Activated CD8-positive, alpha-beta memory T cell treated with anti-CD3 and anti-CD28 coated beads for 36 hours (primary cell): Measurements from ENCODE around the gene SF1. TPM values are rescaled to one million over a fixed set of nuclear protein-coding genes. Genes with fewer than 3 reads are reported as not detected.

Experiments
- CTCF ChIA-PET: fragments of 350-600 bp; sonication (Branson Sonifier 250); formaldehyde crosslinking; loops from one replicate; lab custom pipeline; 2021; ENCODE audit warnings: antibody characterized with exemption; lab: Charles Lee
- POLR2A ChIA-PET: fragments of 350-600 bp; sonication (Branson Sonifier 250); formaldehyde crosslinking; loops from one replicate; lab custom pipeline; 2021; ENCODE audit warnings: antibody characterized with exemption; lab: Charles Lee
- total RNA-seq, 2 experiments: library from RNA; stranded (reverse); gene quantifications; one replicate each; pipeline ENCODE4 v1.2.3, GENCODE V29; 2021

SF1 gene
- total RNA-seq, 2 experiments from 2014 or later = 399 to 402 TPM

DNA sequence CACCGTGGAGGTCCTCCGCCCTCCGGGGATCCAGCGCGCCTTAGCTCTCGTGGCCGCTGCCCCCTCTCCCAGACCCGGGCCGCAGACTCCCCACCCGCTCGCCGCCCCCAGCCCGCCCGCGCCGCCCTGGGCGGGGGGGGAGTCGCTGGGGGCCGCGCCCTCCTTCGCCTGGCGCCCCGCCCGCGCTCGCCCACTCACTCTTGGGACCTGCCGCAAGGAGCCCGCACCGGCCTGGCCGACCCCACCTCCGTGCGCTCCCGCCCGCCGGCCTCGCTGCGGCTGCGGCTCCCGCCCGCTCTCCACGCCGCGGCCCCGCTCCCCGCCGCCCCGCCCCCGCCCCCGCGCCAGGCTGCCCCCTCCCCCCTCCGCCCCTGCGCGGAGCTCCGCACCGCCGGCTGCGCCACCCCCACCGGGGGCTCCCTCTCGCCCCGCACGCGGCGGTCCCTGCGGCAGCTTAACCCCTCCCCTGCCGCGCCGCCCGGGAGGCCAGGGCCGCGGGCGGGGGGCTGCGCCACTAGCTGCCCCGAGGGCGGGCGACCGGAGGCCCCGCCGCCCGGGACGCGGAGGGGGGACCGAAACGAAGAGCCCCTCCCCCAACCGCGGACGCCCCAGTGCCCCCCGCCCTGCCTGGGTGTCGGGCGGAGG lies 33.7 kb downstream of the SF1 start:
- CTCF ChIA-PET = interaction anchor here (0.6 to 4.4 kb wide), 13 partner anchors 8 to 883 kb away, joined by 3 to 36 read pairs (median 4); partner anchors contain the start of genes PYGM and SF1

DNA sequence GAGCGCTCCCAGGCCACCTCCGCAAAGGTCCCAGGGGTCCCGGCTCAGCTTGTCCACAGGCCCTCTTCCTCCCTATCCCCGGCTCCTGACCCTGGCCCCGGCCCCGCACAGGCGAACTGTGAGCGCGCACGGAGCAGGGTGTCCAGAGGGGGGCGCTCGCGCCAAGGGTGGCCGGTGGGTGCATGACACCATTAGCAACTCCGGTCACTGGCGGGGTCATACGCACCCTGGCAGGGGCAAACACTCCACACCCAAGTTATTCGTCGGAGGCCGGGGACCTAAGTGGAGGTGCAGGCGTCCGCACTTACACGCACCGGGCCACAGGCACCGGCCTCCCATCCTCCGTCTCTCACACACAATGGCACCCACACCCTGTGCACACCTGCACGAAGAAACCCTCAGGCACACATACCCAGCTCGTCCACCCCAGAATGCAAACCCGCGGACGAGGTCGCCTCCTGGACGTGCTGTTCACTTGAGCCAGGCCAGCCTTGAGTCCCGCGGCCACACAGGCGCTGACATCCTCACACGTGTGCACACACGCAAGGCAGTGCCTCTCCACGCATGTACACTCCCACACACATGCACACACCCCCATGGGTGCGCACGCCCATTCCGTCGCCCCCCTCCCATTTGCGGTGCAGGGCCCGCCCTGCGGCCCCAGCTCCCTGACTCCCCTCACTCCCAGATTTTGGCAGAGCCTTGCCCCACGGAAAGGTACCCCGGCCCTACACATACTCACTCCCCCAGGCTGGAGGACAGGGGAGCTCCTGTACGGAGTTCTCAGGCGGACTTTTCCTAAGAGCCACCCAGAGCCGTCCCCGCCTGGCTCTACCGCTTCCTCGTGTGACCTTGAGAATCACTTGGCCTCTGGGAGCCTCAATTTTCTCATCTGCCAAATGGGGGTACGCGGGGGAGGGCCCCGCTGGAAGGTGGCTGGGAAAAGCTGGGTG lies 34.5 kb downstream of the SF1 start, which contains the start of gene RASGRP2:
Gene RASGRP2, minus strand, starts transcription at position 552 of the 953 bp plus-strand sequence. CDS start 1,276 bp downstream, outside the sequence.
- ChIA-PET CTCF (interaction anchor here (0.6 to 4.4 kb wide), 20 partner anchors 8 to 1810 kb away, joined by 3 to 36 read pairs (median 4); partner anchors contain the start of genes PYGM and SF1), POLR2A (interaction anchor here (1.9 to 2.1 kb wide), 2 partner anchors 16 to 20 kb away, joined by 4 to 8 read pairs; partner anchors contain the start of gene PYGM)

More for the DNA sequence above, 33.7 kb downstream of the SF1 start:
- POLR2A ChIA-PET = interaction anchor here (1.9 to 2.1 kb wide), 2 partner anchors 16 to 19 kb away, joined by 4 to 8 read pairs; partner anchors contain the start of gene PYGM

DNA sequence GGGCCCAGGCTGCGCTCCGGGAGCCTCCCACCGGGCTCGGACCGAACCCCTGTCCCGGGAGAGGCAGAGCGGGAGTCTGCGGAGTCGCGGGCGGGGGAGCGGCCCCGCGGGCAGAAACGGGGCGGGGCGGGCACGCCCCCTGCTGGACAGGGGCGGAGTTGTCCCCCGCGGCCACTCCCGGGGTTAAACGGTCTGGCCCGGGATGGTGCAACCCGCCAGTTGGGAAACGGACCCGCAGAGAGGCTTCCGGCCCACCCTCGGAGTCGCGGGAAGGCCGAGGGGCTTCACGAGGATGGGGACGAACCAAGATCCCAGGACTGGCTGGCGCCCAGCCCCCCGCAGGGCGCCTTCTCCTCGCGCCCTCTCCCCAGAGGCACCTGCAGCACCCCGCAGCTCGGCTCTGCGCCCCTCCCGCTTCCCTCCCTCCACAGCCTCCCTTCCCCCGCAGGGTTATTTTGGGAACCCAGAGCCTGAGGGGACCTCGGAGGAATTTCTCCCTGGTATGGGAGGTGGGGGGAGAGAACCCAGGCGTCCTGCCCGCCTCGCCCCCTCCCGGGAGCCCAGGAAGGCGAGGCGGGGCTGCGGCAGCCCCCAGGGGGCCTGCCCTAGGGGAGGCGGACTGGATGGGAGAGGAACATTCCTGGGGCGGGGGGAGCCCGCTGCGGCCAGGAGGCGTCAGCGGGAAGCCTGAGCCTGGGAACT lies 35.3 kb downstream of the SF1 start:
- POLR2A ChIA-PET = interaction anchor here (1.9 to 2.1 kb wide), 2 partner anchors 17 to 21 kb away, joined by 4 to 8 read pairs; partner anchors contain the start of gene PYGM
- CTCF ChIA-PET = interaction anchor here (0.6 to 4.4 kb wide), 19 partner anchors 8 to 1811 kb away, joined by 3 to 36 read pairs (median 4); partner anchors contain the start of gene PYGM

DNA sequence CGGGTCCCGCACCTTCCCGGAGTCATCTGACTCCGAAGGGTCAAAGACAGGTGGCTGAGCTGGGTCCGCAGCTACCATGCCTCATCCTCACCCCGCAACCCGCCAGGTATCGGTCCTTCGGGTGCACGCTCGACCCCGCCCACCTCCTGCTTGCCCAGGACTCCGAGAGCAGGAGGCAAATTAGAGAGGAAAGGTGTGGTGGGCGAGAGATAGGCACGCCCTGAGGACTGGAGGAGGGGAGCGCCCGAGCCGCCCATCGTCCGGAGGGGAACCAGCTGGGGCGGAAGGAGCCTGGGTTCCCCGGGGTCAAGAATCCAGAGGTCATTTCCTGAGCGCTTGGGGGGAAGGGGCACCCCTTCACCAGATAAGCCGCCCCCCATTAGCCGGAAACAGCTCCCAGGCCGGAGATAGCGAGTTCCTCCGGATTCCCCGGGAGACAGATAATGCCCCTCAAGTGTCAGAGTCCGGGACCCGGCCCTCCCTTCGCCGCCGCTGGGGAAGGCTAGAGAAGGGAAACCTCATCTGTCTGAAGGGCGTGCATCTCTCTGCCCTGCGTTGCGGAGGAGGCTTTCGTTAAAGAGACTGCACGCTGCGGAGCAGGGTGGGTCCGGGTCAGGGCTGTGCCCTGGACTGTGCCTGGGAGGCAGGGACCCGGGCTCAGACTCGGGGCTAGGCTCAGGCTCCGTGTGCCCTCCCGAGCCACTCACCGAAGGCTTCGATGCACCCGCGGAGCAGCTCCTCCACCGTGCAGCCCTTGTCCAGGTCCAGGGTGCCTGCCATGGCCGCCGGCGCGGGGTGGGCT lies 36.1 kb downstream of the SF1 start:
- CTCF ChIA-PET = interaction anchor here (0.6 to 4.4 kb wide), 15 partner anchors 7 to 293 kb away, joined by 3 to 36 read pairs (median 4); partner anchors contain the start of gene PYGM
- POLR2A ChIA-PET = interaction anchor here (0.6 kb wide), 1 partner anchor 61 kb away, joined by 3 read pairs; the partner anchor contains the start of gene MAP4K2

DNA sequence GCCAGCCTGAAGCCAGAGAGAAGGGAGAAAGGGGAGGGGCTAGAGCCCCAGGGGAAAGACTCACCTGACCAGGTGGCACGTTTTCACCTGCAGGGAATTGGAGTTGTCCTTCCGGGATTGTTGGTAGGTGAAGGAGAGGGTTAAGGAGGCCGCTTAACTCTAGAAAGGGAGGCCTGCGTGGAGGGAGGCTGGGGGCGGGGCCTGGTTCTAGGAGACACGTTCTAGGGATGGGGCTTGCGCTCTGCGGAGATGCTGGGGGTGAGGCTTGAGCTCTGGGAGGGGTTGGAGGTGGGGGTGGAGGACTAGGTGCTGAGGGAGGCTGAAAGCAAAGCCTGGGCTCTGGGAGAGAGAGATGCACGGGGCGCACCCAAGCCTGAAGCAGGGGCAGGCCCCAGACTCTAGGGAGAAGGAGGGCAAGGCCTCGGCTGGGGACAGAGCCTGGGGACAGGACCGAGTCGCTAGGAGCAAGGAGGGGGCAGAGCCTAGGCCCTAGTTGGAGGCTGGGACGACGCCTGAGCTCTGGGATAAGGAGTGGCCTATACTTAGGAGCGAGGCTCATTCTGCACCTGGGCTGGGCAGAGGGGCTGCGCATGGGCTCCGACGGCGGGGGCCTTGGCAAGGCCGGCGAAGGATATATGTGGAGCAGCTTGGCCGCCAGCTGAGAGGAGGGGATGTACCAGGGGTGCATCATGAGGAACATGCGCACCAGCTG lies 36.8 kb downstream of the SF1 start:
- POLR2A ChIA-PET = interaction anchor here (0.6 kb wide), 1 partner anchor 61 kb away, joined by 3 read pairs; the partner anchor contains the start of gene MAP4K2
- CTCF ChIA-PET = interaction anchor here (0.6 to 4.4 kb wide), 8 partner anchors 16 to 292 kb away, joined by 3 to 36 read pairs (median 4); no protein-coding TSS in a partner anchor

DNA sequence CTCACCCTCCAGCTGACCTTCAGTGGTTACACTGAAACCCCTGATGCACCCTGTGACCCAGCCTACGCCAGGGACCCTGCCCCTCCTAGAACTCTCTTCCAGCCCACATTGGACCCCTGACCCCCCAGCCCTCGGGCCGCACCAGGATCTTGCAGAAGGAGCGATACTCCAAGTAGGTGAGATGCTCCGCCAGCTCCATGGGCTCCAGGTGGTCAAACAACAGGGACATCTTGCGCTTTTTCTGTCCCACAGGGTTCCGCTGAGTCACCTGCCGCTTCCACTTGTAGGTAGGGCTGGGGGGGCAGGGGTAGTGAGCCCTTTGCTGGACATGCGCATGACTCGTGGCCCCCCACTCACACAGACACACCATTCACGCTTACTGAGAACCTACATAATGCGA lies 38.5 kb downstream of the SF1 start:
- ChIA-PET CTCF (interaction anchor here (1.8 kb wide), 1 partner anchor 51 kb away, joined by 6 read pairs; no protein-coding TSS in a partner anchor), POLR2A (no interaction called here)

DNA sequence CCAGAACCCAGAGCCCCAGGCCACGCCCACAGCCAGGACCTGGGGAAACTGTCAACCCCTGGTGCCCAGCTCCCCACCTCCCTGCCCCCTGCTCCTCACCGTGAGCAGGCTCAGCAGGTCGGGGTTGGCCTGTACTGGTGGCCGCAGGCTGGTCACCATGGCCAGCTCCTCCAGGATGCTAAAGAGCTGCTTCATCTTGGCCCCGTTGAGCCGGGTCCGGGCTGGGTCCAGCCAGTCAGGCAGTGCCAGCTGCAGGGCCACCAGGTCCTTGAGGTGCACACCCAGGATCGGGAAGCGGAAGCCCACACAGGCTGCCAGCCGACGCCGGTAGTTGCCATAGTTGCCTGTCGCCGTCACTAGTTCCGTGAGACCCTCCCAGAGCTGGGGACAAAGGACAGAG lies 41.7 kb downstream of the SF1 start:
- CTCF ChIA-PET = interaction anchor here (0.6 to 1.1 kb wide), 3 partner anchors 8 to 806 kb away, joined by 3 to 5 read pairs (median 3); partner anchors contain the start of gene RASGRP2
- POLR2A ChIA-PET = no interaction called here

DNA sequence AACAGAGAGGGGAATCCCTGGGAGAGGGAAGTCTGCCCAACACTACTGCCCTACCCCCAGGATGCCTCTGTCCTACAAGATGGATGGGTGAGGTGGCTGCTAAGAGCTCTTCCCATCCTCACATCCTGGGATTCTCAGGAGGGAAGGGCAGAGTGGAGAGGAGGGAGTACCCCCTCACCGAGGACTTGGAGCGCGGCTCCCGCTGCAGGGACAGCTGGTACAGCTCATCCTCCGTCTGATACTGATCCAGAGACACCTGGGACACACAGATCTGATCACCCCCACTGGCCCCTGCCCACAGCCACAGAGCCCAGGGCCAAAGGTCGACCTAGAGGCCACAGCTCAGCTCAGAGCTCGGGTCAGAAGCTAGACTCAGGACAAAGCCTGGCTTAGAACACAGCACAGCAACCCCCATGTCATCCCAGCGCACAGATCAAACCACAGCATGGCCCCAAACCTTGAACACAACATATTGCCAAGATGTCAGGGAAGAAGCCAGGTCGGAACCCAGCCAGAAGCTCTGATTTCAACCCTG lies 42.5 kb downstream of the SF1 start:
- ChIA-PET POLR2A (interaction anchor here (0.6 kb wide), 1 partner anchor 43 kb away, joined by 4 read pairs; no protein-coding TSS in a partner anchor), CTCF (interaction anchor here (0.8 to 4.0 kb wide), 3 partner anchors 7 to 47 kb away, joined by 3 to 18 read pairs (median 6); partner anchors contain the start of gene RASGRP2)

DNA sequence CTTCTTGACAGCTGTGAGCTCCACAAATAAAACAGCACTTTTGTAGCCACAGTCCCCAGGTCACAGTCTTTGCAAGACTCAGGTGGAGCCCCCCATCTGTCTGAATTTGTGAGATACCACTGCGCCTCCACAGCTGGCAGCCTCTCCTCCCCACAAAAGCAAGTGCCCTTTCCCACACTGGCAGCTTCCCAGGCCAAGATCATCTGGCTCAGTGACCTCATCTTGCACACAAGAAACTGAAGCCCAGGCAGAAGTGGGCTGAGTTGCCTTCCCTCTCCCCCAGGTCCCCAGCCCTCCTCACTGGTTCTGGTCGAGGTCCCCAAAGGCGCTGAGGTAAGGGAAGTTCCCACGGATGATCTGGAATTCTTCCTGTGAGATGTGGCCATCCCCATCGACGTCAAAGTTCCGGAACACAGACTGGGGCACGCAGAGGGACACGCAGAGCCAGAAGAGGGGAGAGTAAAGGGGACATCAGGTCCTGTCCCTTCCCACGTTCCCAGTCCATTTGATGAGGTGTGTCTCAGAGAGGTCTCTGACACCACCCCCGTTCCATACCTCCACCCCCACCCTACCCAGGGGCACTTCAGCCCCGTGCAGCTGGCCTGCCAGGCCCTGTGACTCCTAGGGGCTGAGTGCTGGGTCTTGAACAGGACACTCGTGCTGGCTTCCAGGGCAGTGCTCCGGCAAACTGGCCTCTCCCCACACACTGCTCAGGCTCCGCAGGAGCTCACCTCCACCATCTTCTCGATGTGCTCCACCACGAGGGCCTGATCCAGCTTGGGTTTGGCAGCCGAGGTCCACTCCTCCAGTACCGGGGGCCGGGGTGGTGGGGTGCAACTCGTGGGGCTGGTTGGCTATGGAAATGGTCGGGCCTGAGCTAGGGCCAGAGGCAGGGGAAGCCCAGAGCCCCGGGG lies 43.3 kb downstream of the SF1 start:
- ChIA-PET CTCF (interaction anchor here (1.7 to 4.0 kb wide), 2 partner anchors 8 to 46 kb away, joined by 6 to 18 read pairs; partner anchors contain the start of gene RASGRP2), POLR2A (interaction anchor here (0.6 kb wide), 1 partner anchor 44 kb away, joined by 4 read pairs; no protein-coding TSS in a partner anchor)

DNA sequence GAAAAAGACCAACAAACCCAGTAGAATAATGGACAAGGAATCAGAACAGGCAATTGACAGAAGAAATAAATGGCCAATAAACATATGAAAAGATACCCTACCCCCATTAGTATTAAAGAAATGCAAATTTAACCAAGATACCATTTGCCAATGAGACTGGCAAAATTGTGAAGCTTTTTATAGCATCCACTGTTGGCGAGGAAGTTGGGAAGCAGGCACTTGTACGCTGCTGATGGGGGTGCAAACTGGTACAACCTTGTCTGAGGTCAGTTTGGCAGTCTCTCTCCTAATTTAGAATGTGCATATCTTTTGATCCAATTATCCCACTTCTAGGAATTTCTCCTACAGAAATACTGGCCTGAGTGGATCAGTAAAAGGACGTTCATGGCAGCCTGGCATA lies 46.7 kb downstream of the SF1 start:
- CTCF ChIA-PET = no interaction called here

DNA sequence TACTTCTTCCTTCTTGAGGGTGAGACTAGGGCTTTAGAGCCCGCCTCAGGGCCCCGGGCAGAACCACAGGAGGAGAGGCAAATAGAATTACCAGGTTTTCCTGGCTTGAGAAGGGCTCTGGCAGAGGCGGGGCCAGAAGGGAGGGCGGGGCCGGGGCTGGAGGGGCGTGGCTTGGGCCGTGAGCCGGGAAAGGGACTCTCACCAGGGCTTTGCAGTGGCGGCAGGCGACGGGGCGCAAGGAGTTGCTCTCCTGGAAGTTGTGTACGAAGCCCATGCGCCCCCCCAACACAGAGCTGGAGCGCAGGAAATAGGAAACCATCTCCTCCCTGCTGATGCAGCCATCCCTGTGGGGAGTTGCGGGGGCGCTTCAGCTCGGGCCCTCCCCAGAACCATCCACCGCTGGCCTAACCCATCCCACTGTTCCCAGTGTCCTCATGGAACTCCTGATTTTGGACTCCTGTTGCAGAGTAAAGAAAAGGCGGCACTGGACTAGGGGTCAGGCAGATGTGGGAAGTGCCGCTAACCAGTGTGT lies 48.4 kb downstream of the SF1 start:
- CTCF ChIA-PET = no interaction called here
- POLR2A ChIA-PET = no interaction called here

More for the DNA sequence above, 46.7 kb downstream of the SF1 start:
- POLR2A ChIA-PET = no interaction called here

DNA sequence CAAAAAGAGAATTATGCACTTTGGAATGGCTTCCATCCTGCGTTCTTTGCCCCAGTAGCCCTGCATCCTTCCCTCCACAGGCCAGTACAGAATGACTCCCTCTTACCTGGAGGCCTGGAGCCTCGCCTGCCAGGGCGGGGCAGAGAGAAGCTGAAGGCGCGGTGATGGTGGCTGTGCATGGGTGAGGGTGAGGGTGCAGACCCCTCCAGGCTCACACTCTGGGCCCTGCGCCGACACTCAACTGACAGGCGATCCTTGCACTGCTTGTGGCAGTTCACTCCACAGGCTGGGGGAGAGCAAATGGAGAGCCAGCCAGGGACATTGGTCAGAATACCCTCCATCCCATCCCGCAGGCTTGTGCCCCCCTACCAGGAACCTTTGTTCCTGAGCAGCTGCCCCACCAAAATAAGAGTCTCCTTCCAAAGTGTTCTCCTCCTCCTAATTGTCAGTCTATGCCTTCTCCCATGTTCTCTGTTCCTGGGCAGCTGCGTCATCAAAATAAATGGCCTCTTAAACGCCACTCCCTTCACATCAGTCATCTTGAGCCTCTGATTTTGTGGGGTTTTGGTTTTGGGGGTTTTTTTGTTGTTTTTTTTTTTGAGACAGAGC lies 49.5 kb downstream of the SF1 start:
- POLR2A ChIA-PET = no interaction called here
- CTCF ChIA-PET = no interaction called here

DNA sequence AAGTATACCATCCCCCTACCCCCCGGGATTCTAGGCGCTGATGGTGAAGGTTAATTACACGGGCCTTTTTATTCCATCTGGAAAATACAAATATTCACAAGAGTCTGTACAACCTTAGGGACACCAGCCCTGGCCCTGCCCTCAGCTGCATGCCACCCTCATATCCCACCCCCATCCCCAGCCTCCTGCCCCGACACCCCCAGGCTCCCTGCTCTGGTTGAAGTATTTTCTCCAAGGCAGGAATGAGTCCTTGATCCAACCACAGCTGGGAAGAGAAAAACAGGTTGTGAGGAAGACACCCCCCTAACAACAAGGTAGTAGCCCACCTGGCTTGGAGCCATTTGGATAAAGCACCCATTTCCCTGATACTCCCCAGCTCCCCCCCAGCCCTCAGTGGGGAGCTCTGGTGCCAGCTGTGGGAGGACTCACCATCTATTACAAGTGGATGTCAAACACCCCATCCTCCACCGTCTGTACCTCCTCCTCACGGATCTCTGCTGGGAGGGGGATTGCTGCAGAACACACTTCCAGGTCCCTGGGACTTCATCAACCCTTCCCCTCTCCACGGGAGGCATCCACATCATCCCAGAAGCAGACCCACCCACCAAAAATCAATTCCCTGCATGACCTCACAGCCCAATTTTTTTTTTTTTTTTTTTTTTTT lies 51.3 kb downstream of the SF1 start:
- ChIA-PET CTCF (no interaction called here), POLR2A (no interaction called here)

DNA sequence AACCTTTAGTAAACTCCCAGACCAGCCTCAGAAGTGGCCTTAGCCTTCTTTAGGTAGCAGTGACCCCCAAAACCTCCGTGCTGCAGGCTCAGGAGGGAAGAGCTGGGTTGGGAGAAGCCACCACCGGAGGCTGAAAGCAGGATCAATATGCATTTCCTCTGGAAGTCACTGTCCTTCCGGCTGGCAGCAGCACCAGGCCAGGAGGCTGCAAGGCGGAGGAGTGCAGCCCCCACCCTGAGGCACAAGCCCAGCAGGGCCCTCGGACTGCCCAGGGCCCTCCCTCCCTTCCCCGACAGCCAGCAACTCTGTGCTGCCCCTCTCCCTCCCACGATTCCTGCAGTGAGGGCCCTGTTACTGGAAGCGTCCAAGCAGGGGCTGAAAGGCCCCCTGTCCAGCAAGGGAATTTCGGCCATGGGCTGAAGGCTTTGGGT lies 52.1 kb downstream of the SF1 start:
- ChIA-PET CTCF (interaction anchor here (0.9 to 1.5 kb wide), 2 partner anchors 16 to 37 kb away, joined by 4 to 7 read pairs; no protein-coding TSS in a partner anchor), POLR2A (no interaction called here)
